IMR-90 (cell line): ENCODE results near the gene KLHL8. TPM values are rescaled to one million over a fixed set of nuclear protein-coding genes. Genes with fewer than 3 reads are reported as not detected.

Source experiments
- ATAC-seq: fragments of 200-7000 bp; cut with Tn5 transposase; 2 replicates; pipeline ENCODE4 v1.9.1; 2020; ENCODE audit warnings: low read depth, mild to moderate bottlenecking, moderate library complexity
- BruUV-seq: library from RNA; stranded (reverse); fragments of 400-500 nt; replicated peaks from 2 replicates; lab custom pipeline; 2021; lab: Mats Ljungman, UMichigan
- CTCF ChIA-PET: fragments of 300-600 bp; formaldehyde crosslinking; extraction: SDS; loops from one replicate; lab custom pipeline; 2021; ENCODE audit warnings: antibody characterized with exemption; lab: Yijun Ruan, JAX
- POLR2A ChIA-PET: fragments of 300-600 bp; sonication (Branson Sonifier 250); formaldehyde crosslinking; loops from one replicate; lab custom pipeline; 2022; ENCODE audit warnings: antibody characterized with exemption; ENCODE audit not compliant: unreplicated experiment; lab: Charles Lee
- DNase-seq: peaks from one replicate; pipeline ENCODE4 v3.0.0; 2013
- H2AFZ ChIP-seq: replicated peaks from 2 replicates; pipeline ENCODE3; 2013; ENCODE audit warnings: low read length, mild to moderate bottlenecking; ENCODE audit not compliant: poor library complexity
- H2AK5ac ChIP-seq: 2 replicates; pipeline ENCODE4 v1.6.1; 2013; ENCODE audit warnings: low read depth, low read length, inconsistent platforms
- H2AK9ac ChIP-seq: replicated peaks from 2 replicates; pipeline ENCODE3; 2013; ENCODE audit warnings: mild to moderate bottlenecking, low read depth, low read length, moderate library complexity; ENCODE audit not compliant: poor library complexity
- H2BK120ac ChIP-seq: 2 replicates; pipeline ENCODE4 v1.6.1; 2013; ENCODE audit warnings: low read depth, low read length, inconsistent platforms
- H2BK15ac ChIP-seq: 3 replicates; pipeline ENCODE4 v1.6.1; 2013; ENCODE audit warnings: low read depth, low read length, inconsistent platforms
- H2BK20ac ChIP-seq: 2 replicates; pipeline ENCODE4 v1.6.1; 2013; ENCODE audit warnings: low read depth, mild to moderate bottlenecking, inconsistent platforms, low read length, moderate library complexity
- H2BK5ac ChIP-seq: 2 replicates; pipeline ENCODE4 v1.6.1; 2013; ENCODE audit warnings: mild to moderate bottlenecking, low read depth, low read length, inconsistent platforms; ENCODE audit not compliant: poor library complexity, severe bottlenecking
- H3K14ac ChIP-seq: replicated peaks from 2 replicates; pipeline ENCODE4 v1.6.1; 2013; ENCODE audit warnings: low read depth, low read length, inconsistent platforms
- H3K18ac ChIP-seq: 2 replicates; pipeline ENCODE4 v1.6.1; 2013; ENCODE audit warnings: low read depth, low read length, control low read depth
- H3K23ac ChIP-seq: 2 replicates; pipeline ENCODE4 v1.6.1; 2013; ENCODE audit warnings: low read depth, low read length, inconsistent platforms
- H3K27ac ChIP-seq: 2 replicates; pipeline ENCODE4 v1.5.1; 2013; ENCODE audit warnings: mild to moderate bottlenecking, control low read depth, low read length; ENCODE audit not compliant: insufficient read depth
- H3K27me3 ChIP-seq: 2 replicates; pipeline ENCODE4 v1.6.1; 2013; ENCODE audit warnings: low read length; ENCODE audit not compliant: control insufficient read depth, insufficient read depth
- H3K36me3 ChIP-seq: 2 replicates; pipeline ENCODE4 v1.6.1; 2013; ENCODE audit warnings: low read length, mixed read lengths; ENCODE audit not compliant: control insufficient read depth, insufficient read depth
- H3K4ac ChIP-seq: 2 replicates; pipeline ENCODE4 v1.6.1; 2013; ENCODE audit warnings: low read depth, low read length, inconsistent platforms
- H3K4me1 ChIP-seq: 2 replicates; pipeline ENCODE4 v1.6.1; 2013; ENCODE audit warnings: low read length, mixed read lengths; ENCODE audit not compliant: control insufficient read depth, insufficient read depth
- H3K4me2 ChIP-seq: 2 replicates; pipeline ENCODE4 v1.6.1; 2013; ENCODE audit warnings: low read depth, mild to moderate bottlenecking, control low read depth, low read length, moderate library complexity
- H3K4me3 ChIP-seq: 2 replicates; pipeline ENCODE4 v1.5.1; 2013; ENCODE audit warnings: low read depth, mild to moderate bottlenecking, control low read depth, low read length, moderate library complexity; ENCODE audit not compliant: insufficient read depth
- H3K56ac ChIP-seq: 2 replicates; pipeline ENCODE4 v1.6.1; 2013; ENCODE audit warnings: low read length, inconsistent platforms; ENCODE audit not compliant: insufficient read depth; ENCODE audit errors: extremely low read depth
- H3K79me1 ChIP-seq, 2 experiments: 2 replicates each; pipeline ENCODE4 v1.6.1; 2013; ENCODE audit warnings: low read length in 2 of 2, inconsistent platforms in 1 of 2, low read depth in 1 of 2
- H3K9ac ChIP-seq: 2 replicates; pipeline ENCODE4 v1.6.1; 2013; ENCODE audit warnings: low read depth, low read length, control low read depth
- H3K9me1 ChIP-seq: 2 replicates; pipeline ENCODE4 v1.6.1; 2013; ENCODE audit warnings: low read length, inconsistent platforms; ENCODE audit not compliant: insufficient read depth
- H3K9me3 ChIP-seq: 2 replicates; pipeline ENCODE4 v1.6.1; 2013; ENCODE audit warnings: low read length; ENCODE audit not compliant: control insufficient read depth, insufficient read depth
- H4K20me1 ChIP-seq: 2 replicates; pipeline ENCODE4 v1.6.1; 2013; ENCODE audit warnings: low read length, inconsistent platforms; ENCODE audit not compliant: insufficient read depth
- H4K5ac ChIP-seq: 2 replicates; pipeline ENCODE4 v1.6.1; 2013; ENCODE audit warnings: mild to moderate bottlenecking, low read depth, low read length, control low read depth
- H4K8ac ChIP-seq, 2 experiments: 2 replicates each; pipeline ENCODE4 v1.6.1; 2013; ENCODE audit warnings: low read depth in 2 of 2, low read length in 2 of 2, control low read depth in 1 of 2, inconsistent platforms in 1 of 2
- H4K91ac ChIP-seq: 2 replicates; pipeline ENCODE4 v1.6.1; 2013; ENCODE audit warnings: low read depth, low read length, inconsistent platforms; ENCODE audit not compliant: insufficient read depth
- CEBPB ChIP-seq: IDR thresholded peaks from 2 replicates; pipeline ENCODE4 v1.6.1; 2012; ENCODE audit warnings: low read depth, low read length, improper control_type of control experiment
- MXI1 ChIP-seq: IDR thresholded peaks from 2 replicates; pipeline ENCODE4 v1.6.1; 2012; ENCODE audit warnings: low read depth, mild to moderate bottlenecking, low read length, moderate library complexity, borderline replicate concordance
- RCOR1 ChIP-seq: IDR thresholded peaks from 2 replicates; pipeline ENCODE4 v1.6.1; 2012; ENCODE audit warnings: mild to moderate bottlenecking, low read length, improper control_type of control experiment; ENCODE audit not compliant: insufficient replicate concordance
- RFX5 ChIP-seq: IDR thresholded peaks from 2 replicates; pipeline ENCODE4 v1.8.0; 2012; ENCODE audit warnings: low read depth, mild to moderate bottlenecking, low read length, moderate library complexity
- WGBS, 2 experiments: methylation state at CpG; one replicate each; pipeline versions ENCODE4 v1.1.5 to v1.1.7; 2013; ENCODE audit warnings: missing lambda C conversion rate in 2 of 2; ENCODE audit not compliant: insufficient read length in 1 of 2; ENCODE audit errors: extremely low coverage in 2 of 2; 5-methylcytosine and 5-hydroxymethylcytosine counted together
- dilution Hi-C: fragments of 300-500 bp; cut with HindIII; formaldehyde crosslinking; loops from one replicate; pipeline ENCODE4 v1.14.3; 2018; ENCODE audit warnings: low sequenced_read_pairs; ENCODE audit not compliant: unreplicated experiment
- in situ Hi-C: fragments of 300-500 bp; cut with MboI; formaldehyde crosslinking; loops from 3 replicates; pipeline ENCODE4 v1.14.3; 2019; ENCODE audit warnings: low sequenced_read_pairs, inconsistent platforms, mixed read lengths
- intact Hi-C: fragments of 100-400 bp; cut with micrococcal nuclease; formaldehyde crosslinking; loops from 2 replicates; pipeline ENCODE4 v1.10.0; 2022
- polyA plus RNA-seq, 3 experiments: library from polyadenylated mRNA; depleted of rRNA; stranded (reverse); fragments of >200 nt; gene quantifications; 2 replicates each; pipeline ENCODE4 v1.2.3, GENCODE V29; 2012; ENCODE audit warnings: low replicate concordance in 1 of 3
- total RNA-seq: library from RNA; depleted of rRNA; stranded (reverse); fragments of >200 nt; gene quantifications from 2 replicates; pipeline ENCODE4 v1.2.3, GENCODE V29; 2012
- TF ChIP-seq, protein P1 (sequence below): conservative IDR thresholded peaks from 2 replicates; pipeline ENCODE4 v1.5.1; 2012; ENCODE audit warnings: mild to moderate bottlenecking, low read depth, low read length, improper control_type of control experiment
- TF ChIP-seq, protein P2 (sequence below): fragments of 150-350 bp; IDR thresholded peaks from 2 replicates; pipeline ENCODE4 v1.6.1; 2016; ENCODE audit warnings: low read depth, mild to moderate bottlenecking, low read length, moderate library complexity, borderline replicate concordance

The KLHL8 gene
- total and polyA plus RNA-seq, 2 of the 4 experiments (the other 2 are of a cell fraction), result 3.1 to 9.5 TPM

- Histone ChIP-seq H2AFZ (no peak overlapping the region), H4K5ac (no peak overlapping the region), H4K91ac (no peak overlapping the region), H3K36me3 (no peaks in the 10 kb centered on the region), H3K14ac (no peak overlapping the region), H4K20me1 (no peaks in the 10 kb centered on the region), H3K27ac (no peak overlapping the region), H2AK9ac (no peak overlapping the region), H3K4me1 (no peaks in the 10 kb centered on the region), H3K9me3 (no peaks in the 10 kb centered on the region), H3K23ac (no peak overlapping the region), H3K4ac (no peak overlapping the region), H3K56ac (no peak overlapping the region), H3K9me1 (no peaks in the 10 kb centered on the region), H3K9ac (no peak overlapping the region), H2BK15ac (no peak overlapping the region), H3K4me2 (no peak overlapping the region), H3K79me1 (no peaks in the 10 kb centered on the region), H2BK20ac (no peak overlapping the region), H3K18ac (no peak overlapping the region), H2BK5ac (no peak overlapping the region), H2AK5ac (no peak overlapping the region), H3K27me3 (no peaks in the 10 kb centered on the region), H3K4me3 (no peak overlapping the region), H2BK120ac (no peak overlapping the region), H4K8ac (no peak overlapping the region)
- in situ Hi-C loops (no loop called here), dilution Hi-C loops (no loop called here), intact Hi-C loops (no loop called here)
- TF ChIP-seq, protein P1, sequence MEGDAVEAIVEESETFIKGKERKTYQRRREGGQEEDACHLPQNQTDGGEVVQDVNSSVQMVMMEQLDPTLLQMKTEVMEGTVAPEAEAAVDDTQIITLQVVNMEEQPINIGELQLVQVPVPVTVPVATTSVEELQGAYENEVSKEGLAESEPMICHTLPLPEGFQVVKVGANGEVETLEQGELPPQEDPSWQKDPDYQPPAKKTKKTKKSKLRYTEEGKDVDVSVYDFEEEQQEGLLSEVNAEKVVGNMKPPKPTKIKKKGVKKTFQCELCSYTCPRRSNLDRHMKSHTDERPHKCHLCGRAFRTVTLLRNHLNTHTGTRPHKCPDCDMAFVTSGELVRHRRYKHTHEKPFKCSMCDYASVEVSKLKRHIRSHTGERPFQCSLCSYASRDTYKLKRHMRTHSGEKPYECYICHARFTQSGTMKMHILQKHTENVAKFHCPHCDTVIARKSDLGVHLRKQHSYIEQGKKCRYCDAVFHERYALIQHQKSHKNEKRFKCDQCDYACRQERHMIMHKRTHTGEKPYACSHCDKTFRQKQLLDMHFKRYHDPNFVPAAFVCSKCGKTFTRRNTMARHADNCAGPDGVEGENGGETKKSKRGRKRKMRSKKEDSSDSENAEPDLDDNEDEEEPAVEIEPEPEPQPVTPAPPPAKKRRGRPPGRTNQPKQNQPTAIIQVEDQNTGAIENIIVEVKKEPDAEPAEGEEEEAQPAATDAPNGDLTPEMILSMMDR, result no peak
- TF ChIP-seq RCOR1 (no peak), MXI1 (no peak), CEBPB (no peak), RFX5 (no peak)
- TF ChIP-seq, protein P2, sequence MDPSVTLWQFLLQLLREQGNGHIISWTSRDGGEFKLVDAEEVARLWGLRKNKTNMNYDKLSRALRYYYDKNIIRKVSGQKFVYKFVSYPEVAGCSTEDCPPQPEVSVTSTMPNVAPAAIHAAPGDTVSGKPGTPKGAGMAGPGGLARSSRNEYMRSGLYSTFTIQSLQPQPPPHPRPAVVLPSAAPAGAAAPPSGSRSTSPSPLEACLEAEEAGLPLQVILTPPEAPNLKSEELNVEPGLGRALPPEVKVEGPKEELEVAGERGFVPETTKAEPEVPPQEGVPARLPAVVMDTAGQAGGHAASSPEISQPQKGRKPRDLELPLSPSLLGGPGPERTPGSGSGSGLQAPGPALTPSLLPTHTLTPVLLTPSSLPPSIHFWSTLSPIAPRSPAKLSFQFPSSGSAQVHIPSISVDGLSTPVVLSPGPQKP, result no peak
- WGBS, 2 experiments, result 11% methylated on average over 3 of the region's 6 CpGs; no CpG with 5 or more reads in 1 of the 2 experiments
- POLR2A ChIA-PET, result no interaction called here
- DNase-seq, result no peak
- CTCF ChIA-PET, result no interaction called here
- ATAC-seq, result no peak
- no TSS peak for BruUV-seq
Measured at GRCh38 chr4:87251106-87251505, 30.7 kb upstream of the KLHL8 start.
